ENCODE results near the gene OR8B4.

Gene OR8B4

GRCh38 chr11:124454552-124454951 is 29.9 kb upstream of the OR8B4 start:
- no peak for TF ChIP-seq CTCF (IDR thresholded peaks at IDR 0.05; ENCODE audit: insufficient read depth, low read length, poor library complexity, severe bottlenecking)
- TF ChIP-seq EZH2phosphoT487 (conservative IDR thresholded peaks at IDR 0.05; ENCODE audit: low read length), result no peak
- H3K27ac ChIP-seq (ENCODE audit: low read depth, low read length), result no peak overlapping the region
- H3K79me2 ChIP-seq (ENCODE audit: insufficient read depth, low read length), result no peaks in the 10 kb centered on the region
- no peaks in the 10 kb centered on the region for H3K9me2 ChIP-seq (replicated peaks; ENCODE audit: insufficient read depth, low read length)
- H3K4me2 ChIP-seq (ENCODE audit: low read depth, low read length, poor library complexity, severe bottlenecking), result no peak overlapping the region
- H4K20me1 ChIP-seq (ENCODE audit: low read depth, low read length), result no peaks in the 10 kb centered on the region
- no peaks in the 10 kb centered on the region for H3K36me3 ChIP-seq (ENCODE audit: low read length)
- no peak overlapping the region for H2AFZ ChIP-seq (ENCODE audit: low read depth, low read length, severe bottlenecking)
- H3K27me3 ChIP-seq (ENCODE audit: low read length), result peaks cover 5% of the 10 kb centered on the region; the same call in 1 of the 2 replicates
- H3K9me3 ChIP-seq (ENCODE audit: insufficient read depth, low read length), result no peaks in the 10 kb centered on the region
- no peak overlapping the region for H3K4me3 ChIP-seq (ENCODE audit: insufficient read depth, low read length, poor library complexity, severe bottlenecking)
- no peak overlapping the region for H3K9ac ChIP-seq (ENCODE audit: low read length)
- H3F3A ChIP-seq (ENCODE audit: insufficient read depth), result no peaks in the 10 kb centered on the region

DNA sequence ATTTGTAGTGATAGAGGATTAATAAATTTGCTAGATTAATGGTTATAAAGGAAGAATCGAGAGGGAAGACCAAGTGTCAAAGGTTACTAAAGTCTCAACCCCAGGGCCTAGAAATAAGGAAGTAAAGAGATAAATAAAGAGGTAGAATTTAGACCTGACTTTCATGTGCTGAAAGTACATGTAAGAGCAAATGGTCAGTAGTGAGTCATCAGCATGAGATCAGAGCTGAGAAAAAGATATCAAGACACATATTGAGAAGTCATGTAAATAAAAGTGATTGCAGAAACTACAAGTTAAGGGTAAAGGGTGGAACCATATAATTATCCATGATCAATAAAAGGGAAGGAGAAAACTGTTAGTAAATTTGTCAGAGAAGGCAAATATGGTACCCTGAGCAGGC is 22.2 kb upstream of the OR8B4 start:
- Histone ChIP-seq H3K79me2 (ENCODE audit: insufficient read depth, low read length) (no peaks in the 10 kb centered on the region), H3K27ac (ENCODE audit: low read depth, low read length) (no peak overlapping the region), H3K27me3 (ENCODE audit: low read length) (no peaks in the 10 kb centered on the region), H3K4me2 (ENCODE audit: low read depth, low read length, poor library complexity, severe bottlenecking) (no peak overlapping the region), H3K4me3 (ENCODE audit: insufficient read depth, low read length, poor library complexity, severe bottlenecking) (no peak overlapping the region), H3F3A (ENCODE audit: insufficient read depth) (no peaks in the 10 kb centered on the region), H4K20me1 (ENCODE audit: low read depth, low read length) (no peaks in the 10 kb centered on the region), H2AFZ (ENCODE audit: low read depth, low read length, severe bottlenecking) (no peak overlapping the region), H3K9ac (ENCODE audit: low read length) (no peak overlapping the region), H3K9me3 (ENCODE audit: insufficient read depth, low read length) (no peaks in the 10 kb centered on the region), H3K36me3 (ENCODE audit: low read length) (no peaks in the 10 kb centered on the region), H3K9me2 (replicated peaks; ENCODE audit: insufficient read depth, low read length) (no peaks in the 10 kb centered on the region)
- TF ChIP-seq EZH2phosphoT487 (conservative IDR thresholded peaks at IDR 0.05; ENCODE audit: low read length), result no peak
- no peak for TF ChIP-seq CTCF (IDR thresholded peaks at IDR 0.05; ENCODE audit: insufficient read depth, low read length, poor library complexity, severe bottlenecking)

GRCh38 chr11:124445646-124446150 is 21.0 kb upstream of the OR8B4 start, which contains the start of gene OR8B8:
OR8B8 (minus strand) TSS chr11:124445696; CDS start chr11:124441085, 4,611 bp downstream.
- Histone ChIP-seq H3K27ac (ENCODE audit: low read depth, low read length) (no peak within 1 kb of the TSS), H2AFZ (ENCODE audit: low read depth, low read length, severe bottlenecking) (no peak within 1 kb of the TSS), H3K4me2 (ENCODE audit: low read depth, low read length, poor library complexity, severe bottlenecking) (no peak within 1 kb of the TSS), H3K36me3 (ENCODE audit: low read length) (no peaks in the 10 kb centered on the region), H3F3A (ENCODE audit: insufficient read depth) (no peaks in the 10 kb centered on the region), H3K79me2 (ENCODE audit: insufficient read depth, low read length) (no peaks in the 10 kb centered on the region), H4K20me1 (ENCODE audit: low read depth, low read length) (no peaks in the 10 kb centered on the region), H3K9me3 (ENCODE audit: insufficient read depth, low read length) (no peaks in the 10 kb centered on the region), H3K9me2 (replicated peaks; ENCODE audit: insufficient read depth, low read length) (no peaks in the 10 kb centered on the region), H3K9ac (ENCODE audit: low read length) (no peak within 1 kb of the TSS), H3K27me3 (ENCODE audit: low read length) (no peaks in the 10 kb centered on the region), H3K4me3 (ENCODE audit: insufficient read depth, low read length, poor library complexity, severe bottlenecking) (no peak within 1 kb of the TSS)
- no peak for TF ChIP-seq CTCF (IDR thresholded peaks at IDR 0.05; ENCODE audit: insufficient read depth, low read length, poor library complexity, severe bottlenecking)
- no peak for TF ChIP-seq EZH2phosphoT487 (conservative IDR thresholded peaks at IDR 0.05; ENCODE audit: low read length)
